Measurements from ENCODE around the gene AP3D1. TPM values are rescaled to one million over a fixed set of nuclear protein-coding genes. Genes with fewer than 3 reads are reported as not detected.

AP3D1 gene
- total RNA-seq, 4 donors from 2014 or later: 101 to 189 (median 152) TPM

GRCh38 chr19:2138061-2138728 lies 13.2 kb downstream of the AP3D1 start:
- DNase-seq: no peak
- in situ Hi-C loops (cut with MboI; ENCODE audit: low pct_ligation_motif_present in 1 of 4, low pct_unique_long_range_greater_than_20kb in 1 of 4, low sequenced_read_pairs in 3 of 4): no loop called here
- no peaks in the 10 kb centered on the region for H3K4me1 ChIP-seq
- 89% methylated on average over 22 of the region's 23 CpGs; no CpG with 5 or more reads in 1 of the 2 donors for WGBS, 2 donors (ENCODE audit: low coverage in 1 of 2)
- peaks cover 0 to 23% (median 7%) of the 10 kb centered on the region in 4 donors for H3K36me3 ChIP-seq
- intact Hi-C loops (cut with DNase I; ENCODE audit: low total_unique reads): no loop called here
- H3K27ac ChIP-seq: no peak overlapping the region
- no peaks in the 10 kb centered on the region for H3K27me3 ChIP-seq
- no peaks in the 10 kb centered on the region for H3K9me3 ChIP-seq
- TF ChIP-seq CTCF (IDR thresholded peaks at IDR 0.05): no peak
- TF ChIP-seq POLR2A (IDR thresholded peaks at IDR 0.05): no peak
- TF ChIP-seq POLR2AphosphoS5 (IDR thresholded peaks at IDR 0.05): no peak
- no peak overlapping the region for H3K4me3 ChIP-seq

- Histone ChIP-seq H3K36me3 (peaks cover 0 to 32% (median 17%) of the 10 kb centered on the region in 4 donors), H3K27ac (no peak overlapping the region), H3K27me3 (no peaks in the 10 kb centered on the region), H3K4me3 (no peak overlapping the region), H3K9me3 (no peaks in the 10 kb centered on the region), H3K4me1 (no peaks in the 10 kb centered on the region)
- intact Hi-C loops (cut with DNase I; ENCODE audit: low total_unique reads): no loop called here
- WGBS, 2 donors (ENCODE audit: low coverage in 1 of 2): 93% methylated on average over 23 of the region's 23 CpGs; no CpG with 5 or more reads in 1 of the 2 donors
- TF ChIP-seq CTCF (IDR thresholded peaks at IDR 0.05): no peak
- no peak for TF ChIP-seq POLR2A (IDR thresholded peaks at IDR 0.05)
- TF ChIP-seq EP300 (IDR thresholded peaks at IDR 0.05; ENCODE audit: low read depth): no peak
- no peak for TF ChIP-seq POLR2AphosphoS5 (IDR thresholded peaks at IDR 0.05)
- no peak for DNase-seq
- in situ Hi-C loops (cut with MboI; ENCODE audit: low pct_ligation_motif_present in 1 of 4, low pct_unique_long_range_greater_than_20kb in 1 of 4, low sequenced_read_pairs in 3 of 4): no loop called here
Measured at GRCh38 chr19:2136796-2137195, 14.6 kb downstream of the AP3D1 start.

- Histone ChIP-seq H3K4me1 (no peaks in the 10 kb centered on the region), H3K27me3 (no peaks in the 10 kb centered on the region), H3K27ac (no peak overlapping the region), H3K36me3 (peaks cover 0 to 40% (median 18%) of the 10 kb centered on the region in 4 donors), H3K9me3 (no peaks in the 10 kb centered on the region), H3K4me3 (no peak overlapping the region)
- intact Hi-C loops (cut with DNase I; ENCODE audit: low total_unique reads): no loop called here
- WGBS, 2 donors (ENCODE audit: low coverage in 1 of 2): 89% methylated on average over 46 of the region's 50 CpGs; no CpG with 5 or more reads in 1 of the 2 donors
- TF ChIP-seq POLR2A (IDR thresholded peaks at IDR 0.05) (no peak), CTCF (IDR thresholded peaks at IDR 0.05) (no peak), POLR2AphosphoS5 (IDR thresholded peaks at IDR 0.05) (no peak), EP300 (IDR thresholded peaks at IDR 0.05; ENCODE audit: low read depth) (no peak)
- DNase-seq: no peak
- in situ Hi-C loops (cut with MboI; ENCODE audit: low pct_ligation_motif_present in 1 of 4, low pct_unique_long_range_greater_than_20kb in 1 of 4, low sequenced_read_pairs in 3 of 4): no loop called here
Measured at GRCh38 chr19:2135474-2136402, 15.6 kb downstream of the AP3D1 start.

GRCh38 chr19:2132731-2133490 lies 18.5 kb downstream of the AP3D1 start:
- in situ Hi-C loops (cut with MboI; ENCODE audit: low pct_ligation_motif_present in 1 of 4, low pct_unique_long_range_greater_than_20kb in 1 of 4, low sequenced_read_pairs in 3 of 4) (no loop called here), intact Hi-C loops (cut with DNase I; ENCODE audit: low total_unique reads) (no loop called here)
- WGBS, 2 donors (ENCODE audit: low coverage in 1 of 2): 87 to 90% methylated on average over 2 to 19 of the region's 19 CpGs
- Histone ChIP-seq H3K36me3 (peaks cover 0 to 47% (median 16%) of the 10 kb centered on the region in 4 donors), H3K27me3 (no peaks in the 10 kb centered on the region), H3K4me3 (no peak overlapping the region), H3K4me1 (no peaks in the 10 kb centered on the region), H3K27ac (no peak overlapping the region), H3K9me3 (no peaks in the 10 kb centered on the region)
- no peak for DNase-seq
- no peak for TF ChIP-seq EP300 (IDR thresholded peaks at IDR 0.05; ENCODE audit: low read depth)
- no peak for TF ChIP-seq CTCF (IDR thresholded peaks at IDR 0.05)
- TF ChIP-seq POLR2A (IDR thresholded peaks at IDR 0.05): no peak
- TF ChIP-seq POLR2AphosphoS5 (IDR thresholded peaks at IDR 0.05): no peak

All from transverse colon (tissue), 4 donors.